HepG2 (cell line): ENCODE results near the gene CASKIN2. TPM values are rescaled to one million over a fixed set of nuclear protein-coding genes. Genes with fewer than 3 reads are reported as not detected.

Source experiments
- ATAC-seq: fragments of 200-7000 bp; cut with Tn5 transposase; 3 replicates; pipeline ENCODE4 v1.9.1; 2020; ENCODE audit warnings: mild to moderate bottlenecking, moderate library complexity
- BruUV-seq: library from RNA; stranded (reverse); fragments of 400-500 nt; replicated peaks from 2 replicates; lab custom pipeline; 2021; lab: Mats Ljungman, UMichigan
- CTCF ChIA-PET: fragments of 300-600 bp; formaldehyde crosslinking; extraction: SDS; loops from one replicate; lab custom pipeline; 2021; ENCODE audit warnings: low total read pairs, inconsistent platforms, low intra/inter-chr PET ratio; lab: Yijun Ruan, JAX
- POLR2A ChIA-PET: fragments of 350-600 bp; sonication (Branson Sonifier 250); formaldehyde crosslinking; loops from one replicate; lab custom pipeline; 2020; ENCODE audit warnings: antibody characterized with exemption, inconsistent platforms; lab: Yijun Ruan, JAX
- DNase-seq: peaks from one replicate; pipeline ENCODE4 v3.0.0-alpha.2; 2015; ENCODE audit warnings: low spot score
- FAIRE-seq: peaks from 3 replicates; lab custom pipeline; 2011; peaks lifted over from hg19 to GRCh38; lab: Jason Lieb, UNC
- H2AFZ ChIP-seq: one replicate; pipeline ENCODE4 v1.6.1; 2011; ENCODE audit warnings: low read length, inconsistent platforms
- H3K27ac ChIP-seq: fragments of 300-600 bp; 3 replicates; pipeline ENCODE4 v1.8.0; 2011; ENCODE audit warnings: mixed run types, mild to moderate bottlenecking, mixed read lengths, low read length, inconsistent platforms; ENCODE audit not compliant: insufficient read depth; ENCODE audit errors: extremely low read length
- H3K27me3 ChIP-seq, 2 experiments: fragments of 200-600 bp in 1 of 2; 2 replicates in 1 of 2; 3 replicates in 1 of 2; pipeline versions ENCODE4 v1.6.0 to v1.8.0; 2011; ENCODE audit warnings: low read length in 2 of 2, mild to moderate bottlenecking in 2 of 2, moderate library complexity in 2 of 2, inconsistent platforms in 1 of 2; ENCODE audit not compliant: insufficient read depth in 2 of 2, control insufficient read depth in 1 of 2
- H3K36me3 ChIP-seq, 2 experiments: fragments of 200-600 bp in 1 of 2; replicated peaks in 1 of 2; 2 replicates in 1 of 2; 3 replicates in 1 of 2; pipeline versions ENCODE4 v1.5.1 to v1.8.0; 2011; ENCODE audit warnings: low read length in 2 of 2, inconsistent platforms in 1 of 2; ENCODE audit not compliant: insufficient read depth in 2 of 2, control insufficient read depth in 1 of 2
- H3K4me1 ChIP-seq: 2 replicates; pipeline ENCODE4 v1.5.1; 2012; ENCODE audit warnings: low read length, inconsistent platforms; ENCODE audit not compliant: insufficient read depth
- H3K4me2 ChIP-seq: 2 replicates; pipeline ENCODE4 v1.6.0; 2011; ENCODE audit warnings: low read depth, low read length, inconsistent platforms
- H3K4me3 ChIP-seq, 3 experiments: fragments of 200-600 bp in 1 of 3; sonication (generic), shearing (Covaris generic) in 1 of 3; replicated peaks in 1 of 3; 2 replicates each; pipeline ENCODE4 v1.5.1; 2011 to 2016; ENCODE audit warnings: low read length in 3 of 3, inconsistent platforms in 2 of 3, low read depth in 2 of 3, mild to moderate bottlenecking in 2 of 3, control low read depth in 1 of 3, mixed read lengths in 1 of 3; ENCODE audit not compliant: insufficient read depth in 1 of 3
- H3K79me2 ChIP-seq: one replicate; pipeline ENCODE4 v1.6.1; 2011; ENCODE audit warnings: low read length, inconsistent platforms; ENCODE audit not compliant: insufficient read depth
- H3K9ac ChIP-seq: 2 replicates; pipeline ENCODE4 v1.6.0; 2011; ENCODE audit warnings: mild to moderate bottlenecking, low read depth, low read length, inconsistent platforms; ENCODE audit not compliant: insufficient read depth
- H3K9me3 ChIP-seq: 2 replicates; pipeline ENCODE4 v1.5.1; 2012; ENCODE audit warnings: mild to moderate bottlenecking, low read length
- H4K20me1 ChIP-seq: 2 replicates; pipeline ENCODE4 v1.6.0; 2011; ENCODE audit warnings: inconsistent platforms, mild to moderate bottlenecking, low read length, moderate library complexity; ENCODE audit not compliant: insufficient read depth
- AGO2 ChIP-seq: fragments of 200-400 bp; formaldehyde crosslinking; optimal IDR thresholded peaks from 2 replicates; pipeline ENCODE3; 2017; ENCODE audit warnings: mild to moderate bottlenecking, low read depth, low read length, moderate library complexity
- PPARG ChIP-seq: conservative IDR thresholded peaks from 2 replicates; pipeline ENCODE4 v1.6.1; 2016; ENCODE audit warnings: missing biosample characterization, missing genetic modification reagents
- RFX1 ChIP-seq: fragments of 450-650 bp; IDR thresholded peaks from 2 replicates; pipeline ENCODE4 v1.6.1; 2017
- SNRNP70 ChIP-seq: fragments of 200-400 bp; formaldehyde crosslinking; IDR thresholded peaks from 2 replicates; pipeline ENCODE4 v1.6.1; 2017; ENCODE audit warnings: mild to moderate bottlenecking, low read depth, low read length, moderate library complexity
- WGBS: methylation state at CpG from one replicate; pipeline ENCODE4 v1.1.6; 2017; ENCODE audit warnings: low lambda C conversion rate; 5-methylcytosine and 5-hydroxymethylcytosine counted together
- in situ Hi-C: cut with HindIII; loops from 2 replicates; pipeline ENCODE4 v1.10.0; 2017; ENCODE audit warnings: low pct_unique_long_range_greater_than_20kb; ENCODE audit not compliant: extremely low pct_ligation_motif_present
- intact Hi-C: fragments of 100-400 bp; cut with micrococcal nuclease; formaldehyde crosslinking; loops from one replicate; pipeline ENCODE4 v1.10.0; 2022; ENCODE audit not compliant: unreplicated experiment
- polyA plus RNA-seq, 8 experiments: library from polyadenylated mRNA; depleted of rRNA in 3 of 8; stranded (reverse) in 7 of 8; unstranded in 1 of 8; fragments of >200 nt; fragmentation: Illumina TruSeq in 4 of 8; extraction: Trizol in 4 of 8; gene quantifications; 2 replicates each; pipeline versions ENCODE4 v1.2.1 to v1.2.3, GENCODE V29; 2011 to 2016; ENCODE audit warnings: low read depth in 4 of 8, missing spikeins in 1 of 8, mixed read lengths in 1 of 8; ENCODE audit not compliant: insufficient read depth in 1 of 8
- total RNA-seq, 5 experiments: library from RNA; depleted of rRNA; stranded (reverse); fragments of >200 nt; fragmentation: Illumina TruSeq; extraction: Trizol; gene quantifications; 2 replicates each; pipeline ENCODE4 v1.2.3, GENCODE V29; 2016; ENCODE audit warnings: low read depth in 1 of 5
- TF ChIP-seq, protein P1 (sequence below): sonication (generic); formaldehyde crosslinking; conservative IDR thresholded peaks from 2 replicates; pipeline ENCODE4 v1.4.0; 2020; ENCODE audit warnings: missing genetic modification reagents

The CASKIN2 gene
- total and polyA plus RNA-seq, 2 of the 13 experiments (the other 11 are each of a cell fraction or from before 2014, with no cell fraction given): 5.2 to 7.8 TPM

DNA sequence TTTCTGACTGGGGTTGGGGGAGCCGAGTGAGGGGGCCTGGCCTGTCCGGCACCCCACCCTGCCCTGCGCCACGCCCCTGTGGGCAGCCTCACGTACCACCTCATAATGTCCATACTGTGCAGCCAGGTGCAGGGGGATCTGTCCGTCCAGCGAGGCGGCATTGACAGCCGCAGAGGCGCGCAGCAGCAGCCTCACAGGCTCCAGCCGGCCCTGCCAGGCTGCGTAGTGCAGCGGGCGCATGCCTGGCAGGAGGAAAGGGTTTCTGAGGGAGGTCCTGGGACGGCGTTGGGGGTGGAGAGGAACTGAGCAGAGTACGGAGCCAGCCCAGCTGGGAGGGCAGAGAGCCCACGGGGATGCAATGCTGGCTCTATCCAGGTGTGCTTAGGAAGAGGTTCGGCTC, 8.4 kb downstream of the CASKIN2 start:
- H3K9ac ChIP-seq: no peak overlapping the region
- in situ Hi-C loops (loop anchor here (5.0 kb wide), 1 partner anchor 80 kb away; no protein-coding TSS in a partner anchor), intact Hi-C loops (no loop called here)
- H3K4me2 ChIP-seq: no peak overlapping the region
- TF ChIP-seq PPARG (CRISPR knock-in tag) (no peak), AGO2 (peak; percentile 4), SNRNP70 (no peak)
- TF ChIP-seq, protein P1, sequence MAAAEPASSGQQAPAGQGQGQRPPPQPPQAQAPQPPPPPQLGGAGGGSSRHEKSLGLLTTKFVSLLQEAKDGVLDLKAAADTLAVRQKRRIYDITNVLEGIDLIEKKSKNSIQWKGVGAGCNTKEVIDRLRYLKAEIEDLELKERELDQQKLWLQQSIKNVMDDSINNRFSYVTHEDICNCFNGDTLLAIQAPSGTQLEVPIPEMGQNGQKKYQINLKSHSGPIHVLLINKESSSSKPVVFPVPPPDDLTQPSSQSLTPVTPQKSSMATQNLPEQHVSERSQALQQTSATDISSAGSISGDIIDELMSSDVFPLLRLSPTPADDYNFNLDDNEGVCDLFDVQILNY: no peak
- CTCF ChIA-PET: no interaction called here
- peaks cover 4 to 21% of the 10 kb centered on the region in 2 experiments for H3K36me3 ChIP-seq
- POLR2A ChIA-PET: no interaction called here
- H3K4me1 ChIP-seq: peaks cover 51% of the 10 kb centered on the region
- H4K20me1 ChIP-seq: peaks cover 5% of the 10 kb centered on the region; the same call in 1 of the 2 replicates
- DNase-seq (no peak), ATAC-seq (no peak), FAIRE-seq (no peak)
- no peaks in the 10 kb centered on the region for H3K9me3 ChIP-seq
- no peaks in the 10 kb centered on the region for H3K27me3 ChIP-seq
- no peaks in the 10 kb centered on the region for H3K79me2 ChIP-seq
- no peak overlapping the region for H3K27ac ChIP-seq
- 97% methylated on average over 13 of the region's 20 CpGs for WGBS
- H3K4me3 ChIP-seq: no peak overlapping the region
- BruUV-seq: no TSS peak
- H2AFZ ChIP-seq: no peak overlapping the region

DNA sequence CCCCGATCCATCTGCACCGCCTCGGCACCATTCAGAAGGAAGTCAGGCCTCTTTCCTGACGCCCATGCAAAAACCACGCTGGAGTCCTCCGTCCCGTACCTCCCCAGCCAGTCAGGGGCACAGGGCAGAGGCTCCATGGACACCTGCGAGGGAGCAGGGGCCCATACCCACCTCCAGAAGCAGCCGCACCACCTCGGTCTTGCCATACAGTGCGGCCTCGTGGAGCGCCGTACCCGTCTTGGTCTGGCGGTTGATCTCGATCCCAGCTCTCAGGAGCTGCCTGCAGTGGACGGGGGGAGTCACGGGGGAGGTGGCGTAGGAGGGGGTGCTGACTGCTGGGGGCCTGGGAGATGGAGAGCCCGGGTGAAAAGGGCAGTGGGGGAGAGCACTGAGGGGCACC, 9.2 kb downstream of the CASKIN2 start:
- H3K79me2 ChIP-seq: no peaks in the 10 kb centered on the region
- no peak overlapping the region for H3K4me2 ChIP-seq
- H4K20me1 ChIP-seq: peaks cover under 1% of the 10 kb centered on the region; the same call in 1 of the 2 replicates
- H3K9me3 ChIP-seq: no peaks in the 10 kb centered on the region
- CTCF ChIA-PET: no interaction called here
- no TSS peak for BruUV-seq
- H3K27me3 ChIP-seq: no peaks in the 10 kb centered on the region
- intact Hi-C loops (no loop called here), in situ Hi-C loops (loop anchor here (5.0 kb wide), 1 partner anchor 79 kb away; no protein-coding TSS in a partner anchor)
- TF ChIP-seq RFX1 (no peak), AGO2 (peak; percentile 7)
- POLR2A ChIA-PET: no interaction called here
- no peak overlapping the region for H3K27ac ChIP-seq
- DNase-seq (no peak), FAIRE-seq (no peak), ATAC-seq (no peak)
- WGBS: 97% methylated on average over 20 of the region's 21 CpGs
- H3K9ac ChIP-seq: no peak overlapping the region
- peaks cover 4 to 21% of the 10 kb centered on the region in 2 experiments for H3K36me3 ChIP-seq
- H3K4me1 ChIP-seq: peaks cover 43% of the 10 kb centered on the region
- H3K4me3 ChIP-seq: no peak overlapping the region
- H2AFZ ChIP-seq: no peak overlapping the region
